Stimulated activated CD4-positive, alpha-beta T cell treated with anti-CD3 and anti-CD28 coated beads, Interleukin-2, amount 100 ng/mL, for 4 hours (primary cell): ENCODE measurements around the gene LMX1A.

Experiments used
- DNase-seq: peaks from one replicate; pipeline ENCODE4 v3.0.0-alpha.2; 2020; ENCODE audit warnings: low read depth

LMX1A gene

DNA sequence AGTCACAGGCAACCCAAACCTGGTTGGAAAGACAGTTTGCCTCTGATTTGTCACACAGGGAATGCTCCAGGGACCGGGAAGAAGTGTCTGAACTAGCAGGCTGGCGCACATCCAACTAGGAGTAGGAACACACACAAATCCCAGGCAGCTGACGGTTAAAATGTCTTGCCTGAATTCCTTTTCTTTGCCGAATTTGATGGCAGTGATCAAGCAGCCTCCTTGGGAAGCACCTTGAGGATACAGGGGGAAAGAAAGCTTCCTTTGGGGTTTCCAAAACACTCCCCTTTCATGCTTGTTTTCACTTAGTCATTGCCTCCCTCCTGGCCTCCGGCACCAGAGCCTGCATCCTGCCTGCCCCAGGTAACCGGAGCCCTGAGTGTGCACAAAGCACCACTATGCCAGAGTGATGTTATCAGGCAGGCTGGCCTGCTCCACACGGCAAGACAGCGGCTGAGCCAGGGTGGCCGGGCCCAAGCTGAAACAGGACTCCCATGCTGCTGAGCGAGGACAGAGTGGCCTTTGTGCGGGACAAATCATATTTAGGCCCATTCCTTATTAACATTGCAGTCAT is 193.8 kb downstream of the LMX1A start:
- no peak for DNase-seq

- no peak for DNase-seq
Observed at GRCh38 chr1:165161130-165161529, 195.4 kb downstream of the LMX1A start.

GRCh38 chr1:165153182-165153581 is 203.3 kb downstream of the LMX1A start:
- no peak for DNase-seq

DNA sequence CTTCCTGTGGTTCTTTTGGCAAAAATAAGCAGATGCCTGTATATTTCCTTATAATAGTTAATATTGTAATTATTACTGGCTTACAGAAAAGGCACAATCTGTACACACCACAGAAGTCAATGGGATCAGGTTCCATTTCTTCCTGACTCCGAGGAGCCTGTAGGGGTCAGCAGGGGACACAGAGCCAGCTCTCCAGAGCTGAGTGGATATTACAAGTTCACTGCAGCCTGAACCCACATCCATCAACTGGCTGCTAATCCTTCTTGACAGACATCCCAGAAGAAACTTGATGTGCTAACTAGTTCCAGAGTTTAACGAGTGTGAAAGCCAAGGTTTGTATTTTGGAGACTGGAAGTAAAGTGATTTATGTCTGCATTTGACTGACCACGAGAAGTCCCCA is 203.8 kb downstream of the LMX1A start:
- DNase-seq: no peak

- no peak for DNase-seq
Observed at GRCh38 chr1:165152109-165152508, 204.4 kb downstream of the LMX1A start.
